H1 (cell line): ENCODE measurements around the gene EVPL. TPM values are rescaled to one million over a fixed set of nuclear protein-coding genes. Genes with fewer than 3 reads are reported as not detected.

Experiments used
- CTCF ChIA-PET: fragments of 300-600 bp; sonication (Branson Sonifier 250); formaldehyde crosslinking; loops from one replicate; lab custom pipeline; 2021; ENCODE audit not compliant: partially characterized antibody; lab: Charles Lee
- POLR2A ChIA-PET: fragments of 300-600 bp; sonication (Branson Sonifier 250); formaldehyde crosslinking; loops from one replicate; lab custom pipeline; 2021; ENCODE audit warnings: inconsistent platforms; ENCODE audit not compliant: partially characterized antibody; lab: Charles Lee
- DNase-seq, 2 experiments: peaks; one replicate each; pipeline versions ENCODE4 v3.0.0 to v3.0.0-alpha.2; 2010 to 2022; ENCODE audit warnings: low spot score in 2 of 2, low read depth in 1 of 2, mixed read lengths in 1 of 2
- FAIRE-seq: peaks from 2 replicates; lab custom pipeline; 2011; peaks lifted over from hg19 to GRCh38; lab: Jason Lieb, UNC
- H2AFZ ChIP-seq: 2 replicates; pipeline ENCODE4 v1.8.1; 2012; ENCODE audit warnings: low read length, inconsistent platforms
- H2AK5ac ChIP-seq: 2 replicates; pipeline ENCODE4 v1.6.1; 2013; ENCODE audit warnings: low read depth, low read length
- H2BK120ac ChIP-seq: replicated peaks from 2 replicates; pipeline ENCODE3; 2013; ENCODE audit warnings: low read depth, low read length, inconsistent platforms
- H2BK12ac ChIP-seq: 2 replicates; pipeline ENCODE4 v1.6.1; 2013; ENCODE audit warnings: low read depth, low read length
- H2BK15ac ChIP-seq: 2 replicates; pipeline ENCODE4 v1.6.1; 2013; ENCODE audit warnings: low read length
- H2BK20ac ChIP-seq: 2 replicates; pipeline ENCODE4 v1.6.1; 2013; ENCODE audit warnings: low read length
- H2BK5ac ChIP-seq: 2 replicates; pipeline ENCODE4 v1.6.1; 2013; ENCODE audit warnings: low read depth, low read length
- H3K14ac ChIP-seq: 2 replicates; pipeline ENCODE4 v1.6.1; 2013; ENCODE audit warnings: inconsistent platforms; ENCODE audit not compliant: insufficient read length
- H3K18ac ChIP-seq: 2 replicates; pipeline ENCODE4 v1.6.1; 2013; ENCODE audit warnings: low read length; ENCODE audit errors: extremely low read depth
- H3K23ac ChIP-seq: 2 replicates; pipeline ENCODE4 v1.6.1; 2013; ENCODE audit warnings: inconsistent platforms; ENCODE audit not compliant: insufficient read length
- H3K23me2 ChIP-seq: 2 replicates; pipeline ENCODE4 v1.6.1; 2013; ENCODE audit warnings: low read depth, low read length
- H3K27ac ChIP-seq: 2 replicates; pipeline ENCODE4 v1.6.1; 2011; ENCODE audit warnings: low read depth, low read length, inconsistent platforms
- H3K27me3 ChIP-seq, 4 experiments: replicated peaks in 1 of 4; 1 replicate in 1 of 4; 2 replicates in 3 of 4; pipeline versions ENCODE4 v1.6.1 to v1.8.1; 2011 to 2013; ENCODE audit warnings: low read length in 3 of 4, mild to moderate bottlenecking in 3 of 4, inconsistent platforms in 2 of 4, mixed read lengths in 2 of 4, moderate library complexity in 1 of 4; ENCODE audit not compliant: control insufficient read depth in 3 of 4, insufficient read depth in 3 of 4; ENCODE audit errors: extremely low read depth in 1 of 4
- H3K36me3 ChIP-seq, 4 experiments: 2 replicates each; pipeline versions ENCODE4 v1.6.1 to v1.8.1; 2011 to 2013; ENCODE audit warnings: mild to moderate bottlenecking in 4 of 4, low read length in 3 of 4, moderate library complexity in 2 of 4, control low read depth in 1 of 4, inconsistent platforms in 1 of 4; ENCODE audit not compliant: insufficient read depth in 4 of 4, control insufficient read depth in 2 of 4
- H3K4ac ChIP-seq: replicated peaks from 2 replicates; pipeline ENCODE3; 2013; ENCODE audit warnings: low read length, low read depth, mixed read lengths, inconsistent platforms; ENCODE audit not compliant: insufficient read length
- H3K4me1 ChIP-seq, 4 experiments: replicated peaks in 1 of 4; 1 replicate in 1 of 4; 2 replicates in 3 of 4; pipeline versions ENCODE4 v1.6.1 to v1.8.1; 2011 to 2013; ENCODE audit warnings: low read length in 3 of 4, inconsistent platforms in 2 of 4, mixed read lengths in 1 of 4; ENCODE audit not compliant: insufficient read depth in 4 of 4, control insufficient read depth in 3 of 4
- H3K4me2 ChIP-seq, 2 experiments: 2 replicates each; pipeline versions ENCODE4 v1.6.1 to v1.8.1; 2011 to 2013; ENCODE audit warnings: low read depth in 2 of 2, low read length in 2 of 2, control low read depth in 1 of 2, inconsistent platforms in 1 of 2, mild to moderate bottlenecking in 1 of 2; ENCODE audit not compliant: insufficient read depth in 1 of 2
- H3K4me3 ChIP-seq, 4 experiments: fragments of 200-600, 300-600 bp in 1 of 4; sonication (generic), shearing (Covaris generic), sonication (Bioruptor Twin) in 1 of 4; 2 replicates each; pipeline versions ENCODE4 v1.5.1 to v1.8.1; 2011 to 2016; ENCODE audit warnings: low read length in 4 of 4, low read depth in 3 of 4, control low read depth in 2 of 4, inconsistent platforms in 2 of 4, mild to moderate bottlenecking in 2 of 4, mixed read lengths in 1 of 4, moderate library complexity in 1 of 4; ENCODE audit not compliant: insufficient read depth in 2 of 4; ENCODE audit errors: extremely low read depth in 1 of 4
- H3K56ac ChIP-seq: replicated peaks from 2 replicates; pipeline ENCODE3; 2013; ENCODE audit warnings: low read depth, mild to moderate bottlenecking, mixed read lengths, low read length, inconsistent platforms; ENCODE audit not compliant: insufficient read length
- H3K79me1 ChIP-seq: 2 replicates; pipeline ENCODE4 v1.6.1; 2013; ENCODE audit warnings: low read depth, low read length, control low read depth
- H3K79me2 ChIP-seq, 2 experiments: 2 replicates each; pipeline versions ENCODE4 v1.6.1 to v1.8.1; 2012 to 2013; ENCODE audit warnings: low read length in 2 of 2, mild to moderate bottlenecking in 2 of 2, inconsistent platforms in 1 of 2; ENCODE audit not compliant: insufficient read depth in 2 of 2, control insufficient read depth in 1 of 2
- H3K9ac ChIP-seq, 4 experiments: replicated peaks in 1 of 4; 1 replicate in 1 of 4; 2 replicates in 3 of 4; pipeline versions ENCODE4 v1.6.1 to v1.8.1; 2011 to 2013; ENCODE audit warnings: low read depth in 3 of 4, low read length in 3 of 4, control low read depth in 2 of 4, mild to moderate bottlenecking in 2 of 4, moderate library complexity in 2 of 4, inconsistent platforms in 1 of 4; ENCODE audit errors: extremely low read depth in 1 of 4
- H3K9me3 ChIP-seq, 2 experiments: 2 replicates each; pipeline versions ENCODE4 v1.6.1 to v1.8.1; 2012 to 2013; ENCODE audit warnings: mild to moderate bottlenecking in 2 of 2, moderate library complexity in 2 of 2, control low read depth in 1 of 2, inconsistent platforms in 1 of 2, low read depth in 1 of 2, low read length in 1 of 2, mixed read lengths in 1 of 2; ENCODE audit not compliant: insufficient read depth in 2 of 2
- H4K20me1 ChIP-seq, 2 experiments: replicated peaks in 1 of 2; 2 replicates each; pipeline versions ENCODE3 to v1.8.1; 2011 to 2013; ENCODE audit warnings: inconsistent platforms in 2 of 2, low read length in 2 of 2, mild to moderate bottlenecking in 1 of 2; ENCODE audit not compliant: insufficient read depth in 2 of 2, control insufficient read depth in 1 of 2
- H4K5ac ChIP-seq: 2 replicates; pipeline ENCODE4 v1.6.1; 2013; ENCODE audit warnings: low read length, low read depth, mixed read lengths, inconsistent platforms; ENCODE audit not compliant: insufficient read length
- H4K8ac ChIP-seq: 2 replicates; pipeline ENCODE4 v1.8.0; 2013; ENCODE audit warnings: mild to moderate bottlenecking, moderate library complexity, low read length, inconsistent platforms; ENCODE audit not compliant: insufficient read depth; ENCODE audit errors: extremely low read depth
- H4K91ac ChIP-seq: replicated peaks from 2 replicates; pipeline ENCODE3; 2013; ENCODE audit warnings: low read length, mixed read lengths, inconsistent platforms; ENCODE audit not compliant: insufficient read length
- ASH2L ChIP-seq: fragments of 200-600, 300-600 bp; sonication (generic); IDR thresholded peaks from one replicate; pipeline ENCODE4 v1.7.1; 2017; ENCODE audit warnings: low read length
- ATF3 ChIP-seq: IDR thresholded peaks from 2 replicates; pipeline ENCODE4 v1.6.1; 2011; ENCODE audit warnings: low read depth, mild to moderate bottlenecking, low read length; ENCODE audit not compliant: insufficient read depth
- EGR1 ChIP-seq: IDR thresholded peaks from 2 replicates; pipeline ENCODE4 v1.6.1; 2011; ENCODE audit warnings: low read depth, low read length, borderline replicate concordance
- SAP30 ChIP-seq: fragments of 300-600 bp; sonication (generic); IDR thresholded peaks from 2 replicates; pipeline ENCODE4 v1.7.1; 2012; ENCODE audit warnings: low read length, moderate library complexity, mild to moderate bottlenecking, inconsistent platforms; ENCODE audit not compliant: insufficient read depth, insufficient replicate concordance
- YY1 ChIP-seq: IDR thresholded peaks from 2 replicates; pipeline ENCODE4 v1.6.1; 2011; ENCODE audit warnings: low read depth, mild to moderate bottlenecking, low read length
- WGBS, 2 experiments: shearing (Covaris generic) in 1 of 2; methylation state at CpG; one replicate each; pipeline versions ENCODE4 v1.1.6 to v1.1.7; 2013 to 2015; ENCODE audit warnings: low lambda C conversion rate in 2 of 2, mixed read lengths in 2 of 2, inconsistent platforms in 1 of 2, low coverage in 1 of 2, missing lambda C conversion rate in 1 of 2; ENCODE audit not compliant: insufficient replicate concordance in 2 of 2, insufficient coverage in 1 of 2, insufficient read length in 1 of 2; ENCODE audit errors: extremely low coverage in 1 of 2, missing lambda C conversion rate in 1 of 2; 5-methylcytosine and 5-hydroxymethylcytosine counted together
- polyA plus RNA-seq, 7 experiments: library from polyadenylated mRNA; depleted of rRNA in 3 of 7; stranded (reverse) in 5 of 7; unstranded in 2 of 7; fragments of >200 nt in 5 of 7; fragments of 200-250 nt in 2 of 7; gene quantifications; 1 replicate in 5 of 7; 2 replicates in 1 of 7; 4 replicates in 1 of 7; pipeline versions ENCODE4 v1.2.1 to v1.2.3, GENCODE V29; 2011 to 2013; ENCODE audit warnings: missing spikeins in 2 of 7, mixed read lengths in 2 of 7
- total RNA-seq: library from RNA; stranded (reverse); fragmentation: NEBNext Ultra II Directional; extraction: Animal tissue kit (Norgen Biotek cat#: 25700); gene quantifications from 2 replicates; pipeline ENCODE4 v1.2.1, GENCODE V29; 2021
- TF ChIP-seq, protein P1 (sequence below): IDR thresholded peaks from 2 replicates; pipeline ENCODE4 v1.6.1; 2012; ENCODE audit warnings: inconsistent platforms

EVPL gene
- total and polyA plus RNA-seq, 2 of the 8 experiments (the other 6 are each of a cell fraction or from before 2014, with no cell fraction given): 0.20 to 0.99 TPM

DNA sequence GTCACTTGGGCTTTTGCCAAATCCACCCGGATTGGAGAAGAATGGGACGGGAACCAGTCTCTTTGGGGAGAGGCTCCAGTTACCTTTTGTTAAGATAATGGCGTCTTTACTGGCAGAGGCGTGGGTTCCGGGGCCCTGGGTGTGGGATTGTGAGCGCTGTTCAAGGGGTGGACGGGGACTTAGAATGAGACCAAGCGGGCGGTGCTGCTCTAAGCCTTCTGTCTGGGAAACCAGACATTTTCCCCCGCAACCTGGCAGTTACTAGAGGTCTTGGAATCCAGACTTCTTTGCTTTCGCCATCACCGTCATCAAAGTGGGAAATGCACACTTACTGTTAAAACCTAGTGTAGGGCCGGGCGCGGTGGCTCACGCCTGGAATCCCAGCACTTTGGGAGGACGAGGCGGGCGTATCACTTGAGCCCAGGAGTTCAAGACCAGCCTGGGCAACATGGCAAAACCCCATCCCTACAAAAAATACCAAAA is 47.4 kb downstream of the EVPL start:
- Histone ChIP-seq H3K79me1 (0 out of 2 replicates have a peak, but pooled peaks cover 3% of the 10 kb centered on the region), H3K9ac (peak overlapping the region; percentile 40 to 86 (median 83)), H3K14ac (no peak overlapping the region), H4K8ac (peak overlapping the region; percentile 98), H2BK5ac (peak overlapping the region; percentile 94), H3K4ac (peak overlapping the region; percentile 63), H4K20me1 (no peaks in the 10 kb centered on the region), H2BK120ac (peak overlapping the region; percentile 38), H4K5ac (peak overlapping the region; percentile 53), H3K9me3 (no peaks in the 10 kb centered on the region), H3K4me3 (peak overlapping the region; percentile 72 to 88 (median 86)), H3K27me3 (no peaks in the 10 kb centered on the region), H2BK15ac (no peak overlapping the region), H3K4me2 (peak overlapping the region; percentile 92 to 94), H2AFZ (peak overlapping the region; percentile 23; the same call in 1 of the 2 replicates), H3K56ac (peak overlapping the region; percentile 86), H3K79me2 (peaks cover 0 to 32% of the 10 kb centered on the region in 2 experiments; a peak in 3 of 4 replicates), H3K36me3 (peaks cover 0 to 11% (median 0%) of the 10 kb centered on the region in 4 experiments; a peak in 1 of 8 replicates), H3K23me2 (peaks cover 8% of the 10 kb centered on the region; the same call in 1 of the 2 replicates), H2BK12ac (peak overlapping the region; percentile 64; the same call in 1 of the 2 replicates), H3K27ac (peak overlapping the region; percentile 93), H3K23ac (no peak overlapping the region), H2BK20ac (no peak overlapping the region), H4K91ac (peak overlapping the region; percentile 86), H3K18ac (peak overlapping the region; percentile 68; the same call in 1 of the 2 replicates), H2AK5ac (peak overlapping the region; percentile 17), H3K4me1 (peaks cover 6 to 15% (median 13%) of the 10 kb centered on the region in 4 experiments)
- 10% methylated on average over 17 of the region's 19 CpGs; no CpG with 5 or more reads in 1 of the 2 experiments for WGBS, 2 experiments
- no peak for FAIRE-seq
- no peak for DNase-seq
- ChIA-PET POLR2A (interaction anchor here (0.7 to 1.7 kb wide), 7 partner anchors 9 to 200 kb away, joined by 3 to 6 read pairs (median 3); partner anchors contain the start of gene EXOC7), CTCF (interaction anchor here (0.8 to 1.8 kb wide), 4 partner anchors 17 to 230 kb away, joined by 3 to 12 read pairs (median 6); partner anchors contain the start of gene CDK3)
- TF ChIP-seq SAP30: no peak
- TF ChIP-seq, protein P1, sequence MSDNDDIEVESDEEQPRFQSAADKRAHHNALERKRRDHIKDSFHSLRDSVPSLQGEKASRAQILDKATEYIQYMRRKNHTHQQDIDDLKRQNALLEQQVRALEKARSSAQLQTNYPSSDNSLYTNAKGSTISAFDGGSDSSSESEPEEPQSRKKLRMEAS: no peak
- no peak for TF ChIP-seq ATF3
- TF ChIP-seq YY1: peak; percentile 83
- peak; percentile 18 for TF ChIP-seq ASH2L
- TF ChIP-seq EGR1: no peak
